RPMI7951 (cell line): ENCODE results near the gene N4BP2. TPM values are rescaled to one million over a fixed set of nuclear protein-coding genes. Genes with fewer than 3 reads are reported as not detected.
A peak's percentile ranks its signal among the peaks of the same experiment; 100 is the strongest.

Source experiments
- DNase-seq: peaks from one replicate; pipeline ENCODE4 v3.0.0-alpha.2; 2012; ENCODE audit warnings: low read depth
- total RNA-seq: library from RNA; depleted of rRNA; stranded (reverse); fragments of >200 nt; shearing (Covaris generic); gene quantifications from 2 replicates; pipeline ENCODE4 v1.2.3, GENCODE V29; 2014

The N4BP2 gene
- total RNA-seq, 1 experiment from 2014 or later = 4.3 TPM

DNA sequence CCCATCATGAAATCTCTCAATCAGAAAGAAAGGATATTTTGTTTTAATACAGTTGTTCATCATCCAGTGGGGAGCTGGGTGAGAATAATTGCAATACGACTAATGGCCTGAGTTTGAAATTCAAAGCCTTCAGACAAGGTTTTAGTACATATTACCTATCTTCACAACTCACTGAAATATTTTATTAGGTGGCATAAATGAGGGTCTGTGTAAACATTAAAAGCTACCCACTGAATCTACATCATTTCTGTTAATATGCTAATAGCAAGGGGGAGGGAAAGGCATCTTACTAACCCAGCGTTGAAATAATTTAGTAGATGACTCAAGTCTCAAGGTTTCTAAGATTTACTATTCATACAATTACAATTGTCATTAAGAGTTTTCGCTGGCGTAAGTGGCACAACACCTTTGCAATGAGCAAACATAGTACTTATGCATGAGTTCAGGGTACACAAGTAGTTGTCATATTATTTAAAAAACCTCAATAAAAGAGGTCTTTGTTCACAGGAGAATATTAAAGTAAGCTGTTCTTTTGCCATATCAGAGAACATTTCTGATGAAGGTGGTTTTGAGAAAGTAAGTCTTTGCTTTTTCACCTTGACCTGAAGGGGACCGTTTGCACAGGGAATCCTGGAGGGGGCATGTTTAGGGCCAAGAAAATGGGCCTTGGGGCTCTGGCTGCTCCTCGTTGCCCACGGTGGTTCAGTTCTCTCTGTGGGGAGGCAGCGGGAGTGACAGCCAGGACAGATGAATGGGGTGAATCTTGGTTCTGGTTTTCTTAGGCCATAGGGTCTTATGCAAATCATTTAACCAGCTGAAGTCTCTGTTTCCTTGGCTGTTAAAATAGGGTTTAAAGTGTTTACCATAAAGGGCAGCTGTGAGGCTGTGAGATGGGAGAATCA is 135.7 kb downstream of the N4BP2 start:
- DNase-seq = no peak

DNA sequence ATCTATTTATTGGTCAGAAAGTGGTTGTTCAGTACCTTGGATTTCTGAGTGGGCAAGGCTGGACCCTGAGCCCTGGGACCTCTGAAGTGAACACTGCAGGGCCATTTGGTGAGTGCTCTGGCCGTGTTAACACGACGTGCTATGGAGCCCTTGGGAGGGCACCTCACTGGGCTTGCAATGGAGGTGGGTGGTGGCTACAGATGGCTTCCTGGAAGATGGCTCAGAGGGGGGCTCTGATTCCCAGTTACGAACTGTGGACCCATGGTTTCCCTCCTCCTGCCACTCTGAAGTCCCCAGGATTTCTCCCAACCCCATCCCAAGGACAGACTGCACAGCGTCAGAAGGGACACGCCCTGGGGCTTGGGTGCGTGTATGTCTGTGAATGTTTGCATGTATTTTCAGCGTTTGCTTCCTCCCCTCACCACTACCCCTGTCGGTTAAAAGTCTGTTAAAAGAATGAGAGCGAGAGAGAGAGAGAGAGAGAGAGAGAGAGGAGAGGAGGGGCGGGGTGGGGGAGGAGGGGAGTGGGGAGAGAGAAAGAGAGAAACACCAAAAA is 136.4 kb downstream of the N4BP2 start:
- DNase-seq = no peak

DNA sequence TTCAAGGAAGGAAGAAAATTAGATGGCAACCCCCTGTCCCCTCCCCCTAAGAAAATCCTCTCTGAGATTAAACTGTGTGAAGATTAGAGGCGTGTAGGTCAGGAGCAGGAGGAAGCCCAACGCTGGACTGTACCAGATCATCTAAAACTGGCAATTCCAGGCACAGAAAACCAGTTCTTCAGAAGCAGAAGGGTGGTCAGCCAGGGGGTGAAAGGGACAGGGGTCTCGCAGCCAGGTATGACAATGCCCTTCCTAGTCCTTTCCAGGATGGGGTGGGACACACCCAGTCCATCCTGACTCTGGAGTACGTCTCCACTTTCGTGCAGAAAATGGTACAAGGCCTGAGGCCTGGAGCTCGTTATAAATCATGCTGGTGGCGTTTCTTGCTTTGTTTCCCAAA is 136.9 kb downstream of the N4BP2 start:
- DNase-seq = no peak

DNA sequence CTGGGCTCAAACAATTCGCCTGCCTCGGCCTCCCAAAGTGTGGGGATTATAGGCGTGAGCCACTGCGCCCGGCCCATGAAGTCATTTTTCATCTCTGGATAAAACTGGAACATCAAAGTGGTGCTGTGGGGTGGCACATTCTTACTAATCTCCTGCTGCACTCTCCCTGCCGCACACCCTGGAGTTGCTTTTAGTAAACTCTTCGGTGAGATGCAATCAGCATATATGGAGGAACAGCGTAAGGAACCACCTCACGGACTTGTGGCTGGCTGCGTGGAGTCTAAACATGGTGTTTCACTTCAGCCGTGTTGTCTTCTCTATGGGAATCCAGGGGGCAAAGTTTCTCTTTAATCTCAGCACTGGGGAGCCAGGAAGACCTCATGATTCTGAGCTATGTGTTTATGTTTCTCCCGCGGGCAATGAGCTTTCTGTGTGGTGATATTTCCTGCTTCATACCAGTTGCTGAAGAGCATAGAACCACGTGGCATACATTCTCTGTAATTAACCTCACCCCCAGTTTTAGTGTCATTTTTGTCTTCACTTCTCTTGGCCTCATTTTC is 138.0 kb downstream of the N4BP2 start:
- DNase-seq = peak; percentile 46

DNA sequence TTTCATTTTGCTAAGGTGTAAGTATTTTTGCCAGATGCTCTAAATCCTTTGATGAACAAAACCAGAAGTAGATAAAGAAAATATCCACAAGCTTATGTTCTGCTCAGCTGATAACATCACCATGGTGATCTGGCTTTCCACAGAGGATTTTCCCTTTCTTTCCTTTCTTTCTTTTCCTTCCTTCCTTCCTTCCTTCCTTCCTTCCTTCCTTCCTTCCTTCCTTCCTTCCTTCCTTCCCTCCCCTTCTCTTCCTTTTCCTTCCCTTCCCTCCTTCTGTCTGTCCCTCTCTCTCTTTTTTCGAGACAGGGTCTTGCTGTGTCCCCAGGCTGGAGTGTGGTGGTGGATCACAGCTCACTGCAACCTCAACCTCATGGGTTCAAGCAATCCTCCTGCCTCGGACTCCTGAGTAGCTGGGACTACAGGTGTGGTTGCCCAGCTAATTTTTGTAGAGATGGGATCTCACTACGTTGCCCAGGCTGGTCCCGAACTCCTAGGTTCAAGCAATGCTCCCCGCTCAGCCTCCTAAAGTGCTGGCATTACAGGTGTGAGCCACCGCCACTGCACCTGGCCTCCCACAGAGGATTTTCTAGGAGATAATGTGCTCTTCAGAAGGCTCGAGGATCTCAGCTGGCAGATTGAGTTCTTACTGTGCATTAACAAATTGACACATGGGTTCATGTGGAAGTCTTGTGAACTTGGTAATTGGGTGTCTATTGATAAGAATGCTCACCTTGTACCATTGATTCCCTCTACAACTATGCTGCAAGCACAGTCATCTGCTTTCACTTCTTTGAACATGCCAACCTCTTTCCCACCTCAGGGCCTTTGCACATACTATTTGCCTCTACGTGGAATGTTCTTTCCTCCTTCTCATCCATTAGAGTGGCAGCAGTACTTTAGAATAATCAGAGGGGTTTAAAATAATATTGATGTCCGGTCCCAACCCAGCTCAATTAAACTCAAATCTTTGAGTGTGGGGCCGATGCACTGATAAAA is 138.8 kb downstream of the N4BP2 start:
- DNase-seq = no peak

DNA sequence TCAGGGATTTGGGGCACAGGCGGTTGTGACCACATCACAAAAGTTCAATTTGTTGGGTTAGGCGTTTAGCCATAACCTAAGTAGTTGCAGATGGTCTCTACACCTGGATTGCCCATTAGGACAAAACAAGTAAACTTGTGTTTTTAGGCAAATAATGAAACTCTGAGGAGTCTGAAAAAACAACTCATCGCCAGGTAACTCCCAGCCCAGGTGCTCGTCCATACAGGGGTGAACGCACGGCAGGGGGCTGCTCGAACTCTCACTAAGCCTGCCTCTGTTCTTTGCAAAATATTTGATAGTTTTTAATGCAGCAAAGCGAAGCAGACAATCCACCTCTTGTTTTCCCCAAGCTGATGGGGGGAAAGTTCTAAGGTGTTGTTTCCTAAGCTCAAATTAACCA is 139.6 kb downstream of the N4BP2 start:
- no peak for DNase-seq

DNA sequence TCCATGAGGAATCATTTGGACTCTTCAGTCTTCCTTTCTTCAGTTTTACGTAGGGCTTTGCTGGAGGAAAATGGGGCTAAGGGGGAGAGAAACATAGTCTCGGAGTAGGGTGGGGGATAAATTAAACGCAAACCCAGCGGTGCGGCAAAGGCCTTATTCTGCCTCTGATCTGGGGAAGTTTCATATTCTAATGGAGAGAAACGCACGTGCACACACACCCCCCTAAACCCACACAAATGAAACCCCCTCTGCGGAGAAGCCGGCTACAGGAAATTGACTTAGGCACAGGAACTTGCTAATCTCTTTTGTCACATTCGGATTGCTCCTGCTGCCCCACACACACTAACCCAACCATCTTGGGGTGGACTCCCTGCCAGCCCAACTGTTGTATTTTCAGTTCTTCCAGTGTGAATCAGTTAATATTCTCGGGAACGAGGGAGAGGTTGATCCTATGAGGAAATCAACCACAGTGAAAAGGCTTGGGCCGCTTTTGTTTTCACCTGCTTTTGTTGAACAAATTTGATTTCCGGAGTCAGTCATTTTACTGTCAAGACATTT is 140.2 kb downstream of the N4BP2 start, which contains the start of gene RHOH:
RHOH (plus strand) TSS at position 308 of the 558 bp plus-strand sequence. CDS start 46,356 bp downstream, outside the sequence.
- no peak for DNase-seq

DNA sequence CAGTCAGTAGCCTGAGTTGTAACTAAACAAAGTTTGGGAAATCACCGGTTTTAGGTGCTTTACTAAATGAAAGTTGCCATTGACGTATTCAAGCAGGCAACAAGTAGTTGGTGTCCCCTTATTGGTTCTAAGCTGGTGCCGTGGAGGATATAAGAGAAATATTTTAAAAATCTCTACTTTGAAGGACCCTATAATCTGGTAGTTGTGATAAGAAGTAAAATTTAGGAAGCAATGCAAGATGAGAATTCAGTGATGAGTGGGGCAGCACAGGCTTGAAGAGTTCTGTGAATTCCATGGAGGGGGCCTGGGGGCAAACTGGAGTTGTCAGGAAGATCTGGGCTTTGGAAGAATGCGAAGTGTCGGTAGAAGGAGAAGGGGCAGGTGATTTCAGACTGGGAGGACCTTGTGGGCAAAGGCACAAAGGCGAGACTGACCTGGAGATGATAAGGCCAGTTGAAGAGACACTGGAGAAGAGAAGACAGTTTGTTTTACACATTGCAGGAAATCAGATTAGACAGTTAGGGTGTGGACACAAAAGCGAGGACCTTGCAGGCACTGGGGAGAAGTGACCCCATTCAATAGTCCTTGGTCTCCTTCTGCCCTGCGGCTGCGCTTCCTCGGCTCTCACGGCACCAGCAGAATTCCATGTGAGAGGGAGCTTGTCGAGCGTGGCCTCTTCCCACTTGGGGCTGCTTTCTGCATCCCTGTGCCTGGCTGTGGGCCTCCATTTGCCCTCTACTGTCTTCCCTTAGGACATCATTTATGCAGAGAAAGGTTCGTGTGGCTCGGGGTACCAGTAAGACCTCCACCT is 141.4 kb downstream of the N4BP2 start:
- no peak for DNase-seq

DNA sequence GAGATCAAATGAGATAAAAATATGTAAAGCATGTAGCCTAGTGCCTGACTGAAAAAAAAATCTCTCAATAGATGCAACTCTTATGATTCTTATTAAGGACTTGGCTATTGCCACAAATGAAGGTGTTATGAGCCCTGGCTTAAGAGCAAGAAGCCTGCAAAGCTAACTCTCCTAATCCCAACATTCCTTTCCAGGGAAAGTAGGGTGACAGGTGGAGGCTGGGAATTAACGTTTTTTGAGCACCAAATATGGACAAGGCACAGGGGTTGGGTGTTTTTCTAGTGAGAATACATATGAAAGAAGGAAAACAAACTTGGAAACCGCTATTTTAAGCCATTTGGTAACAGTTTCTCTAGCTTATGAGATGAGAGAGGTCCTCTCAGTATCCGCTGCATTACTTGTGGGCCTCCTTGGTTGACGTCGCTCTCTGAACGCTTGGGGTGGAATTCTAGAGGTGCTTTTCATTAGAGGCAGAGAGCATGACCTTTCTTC is 142.6 kb downstream of the N4BP2 start:
- DNase-seq = no peak

DNA sequence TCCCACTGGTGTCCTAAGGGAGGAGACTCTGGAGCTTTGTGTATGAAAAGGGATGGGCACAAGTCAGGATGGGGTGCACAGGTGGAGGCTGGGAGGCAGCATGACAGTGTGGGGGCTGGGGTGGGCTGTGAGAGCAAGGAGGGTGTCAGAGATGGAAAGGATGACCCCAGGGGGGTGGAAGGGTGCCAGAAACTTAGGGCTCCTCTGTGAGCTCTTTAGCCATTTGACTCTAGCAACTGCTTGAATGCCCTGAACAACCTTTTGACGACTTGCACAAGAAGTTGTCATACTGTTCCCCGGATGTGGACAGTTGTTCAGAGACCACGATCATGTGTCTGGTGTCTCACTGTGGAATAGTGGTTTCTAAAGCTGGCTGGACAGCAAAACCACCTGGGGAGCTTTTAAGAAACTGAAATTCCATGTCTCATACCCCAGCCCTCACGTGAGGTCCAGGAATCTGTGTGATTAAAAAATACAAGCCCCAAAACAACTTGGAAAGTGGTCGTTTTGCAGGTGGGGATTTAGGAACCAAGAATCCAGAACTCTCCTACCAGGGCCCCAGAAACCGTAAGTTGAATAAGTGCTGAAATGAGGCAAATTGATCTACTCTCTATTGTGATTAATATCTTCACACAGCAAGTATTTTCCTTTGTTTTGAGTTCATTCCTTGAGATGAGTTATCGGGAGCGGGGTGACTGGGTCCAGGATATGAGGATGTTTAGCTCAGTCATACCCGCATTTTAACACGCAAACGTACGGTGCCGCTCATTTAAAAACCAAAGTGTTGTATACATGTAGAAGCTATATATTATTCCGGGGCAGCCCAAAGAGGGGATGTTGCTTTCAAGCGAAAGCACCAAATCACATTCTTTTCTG is 143.6 kb downstream of the N4BP2 start:
- peak; percentile 50 for DNase-seq

DNA sequence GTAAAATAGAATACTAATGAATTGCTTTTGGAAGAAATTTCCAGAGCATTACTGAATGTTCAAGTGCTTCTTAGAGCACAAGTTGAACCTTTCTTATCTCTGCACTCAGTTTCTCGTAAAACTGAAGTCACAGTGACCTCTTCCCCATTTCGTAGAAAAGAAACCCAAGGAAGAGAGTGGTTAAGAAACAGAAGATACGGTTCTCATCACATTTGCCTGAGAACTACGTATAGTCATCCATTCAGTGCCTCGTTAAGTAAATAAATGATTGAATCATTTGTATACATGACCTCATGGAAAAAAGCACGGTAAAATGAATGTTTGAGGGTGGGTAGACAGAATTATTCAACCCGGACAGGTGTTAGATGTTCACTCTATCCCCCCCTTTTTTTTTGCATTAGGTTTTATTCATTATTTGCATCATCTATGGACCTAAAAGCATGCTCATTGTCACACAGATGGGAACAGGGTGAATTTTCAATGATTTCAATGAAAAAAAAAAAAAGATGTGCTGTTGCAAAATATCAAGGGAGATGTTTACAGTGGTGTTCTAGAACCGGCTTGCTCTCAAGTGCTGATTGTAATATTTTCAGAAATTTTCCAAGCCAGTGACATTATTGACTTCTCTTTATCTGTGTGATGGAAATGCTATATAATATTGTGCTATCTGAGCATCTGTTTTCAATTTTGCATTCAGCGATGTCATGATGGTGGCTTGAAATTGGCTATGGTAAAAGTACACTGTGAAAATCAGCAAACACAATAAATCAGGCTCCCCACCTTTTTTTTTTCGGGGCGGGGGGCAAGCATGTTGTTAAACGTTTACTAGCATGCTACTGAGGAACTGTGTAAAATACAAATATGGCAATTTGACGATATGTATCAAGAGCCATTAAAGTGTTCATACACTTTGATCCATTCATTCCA is 144.5 kb downstream of the N4BP2 start:
- no peak for DNase-seq

DNA sequence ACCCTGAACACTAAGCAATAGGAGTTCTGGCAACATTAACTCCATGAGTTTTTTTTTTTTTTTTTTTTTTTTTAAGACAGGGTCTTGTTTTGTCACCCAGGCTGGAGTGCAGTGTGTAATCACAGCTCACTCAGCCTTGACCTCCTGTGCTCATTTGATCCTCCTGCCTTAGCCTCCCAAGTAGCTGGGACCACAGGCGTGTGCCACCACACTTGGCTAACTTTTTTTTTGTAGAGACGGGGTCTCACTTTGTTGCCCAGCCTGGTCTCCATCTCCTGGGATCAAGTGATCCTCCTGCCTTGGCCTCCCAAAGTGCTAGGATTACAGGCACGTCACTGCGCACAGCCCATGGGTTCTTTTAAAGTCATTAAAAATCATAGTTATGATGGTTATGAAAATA is 145.2 kb downstream of the N4BP2 start:
- DNase-seq = no peak

DNA sequence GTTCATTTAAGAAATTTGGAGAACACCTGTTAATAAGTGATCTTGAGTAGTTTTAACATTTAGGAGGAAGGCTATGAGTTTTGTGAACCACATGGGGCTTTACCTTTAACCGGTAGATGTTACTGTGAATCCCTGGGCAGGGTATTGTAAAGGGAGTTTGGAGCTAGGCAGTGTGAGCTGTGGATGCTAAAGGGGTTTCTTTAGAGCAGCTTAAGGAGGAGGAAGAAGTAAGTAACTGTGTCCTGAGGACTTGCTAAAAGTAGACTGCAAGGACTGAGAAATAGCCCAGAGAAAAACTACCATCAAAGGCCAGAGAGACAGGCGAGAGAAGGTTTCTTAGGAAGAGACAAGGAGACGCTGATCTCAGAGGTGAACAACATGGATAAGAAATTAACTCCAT is 145.8 kb downstream of the N4BP2 start:
- no peak for DNase-seq

DNA sequence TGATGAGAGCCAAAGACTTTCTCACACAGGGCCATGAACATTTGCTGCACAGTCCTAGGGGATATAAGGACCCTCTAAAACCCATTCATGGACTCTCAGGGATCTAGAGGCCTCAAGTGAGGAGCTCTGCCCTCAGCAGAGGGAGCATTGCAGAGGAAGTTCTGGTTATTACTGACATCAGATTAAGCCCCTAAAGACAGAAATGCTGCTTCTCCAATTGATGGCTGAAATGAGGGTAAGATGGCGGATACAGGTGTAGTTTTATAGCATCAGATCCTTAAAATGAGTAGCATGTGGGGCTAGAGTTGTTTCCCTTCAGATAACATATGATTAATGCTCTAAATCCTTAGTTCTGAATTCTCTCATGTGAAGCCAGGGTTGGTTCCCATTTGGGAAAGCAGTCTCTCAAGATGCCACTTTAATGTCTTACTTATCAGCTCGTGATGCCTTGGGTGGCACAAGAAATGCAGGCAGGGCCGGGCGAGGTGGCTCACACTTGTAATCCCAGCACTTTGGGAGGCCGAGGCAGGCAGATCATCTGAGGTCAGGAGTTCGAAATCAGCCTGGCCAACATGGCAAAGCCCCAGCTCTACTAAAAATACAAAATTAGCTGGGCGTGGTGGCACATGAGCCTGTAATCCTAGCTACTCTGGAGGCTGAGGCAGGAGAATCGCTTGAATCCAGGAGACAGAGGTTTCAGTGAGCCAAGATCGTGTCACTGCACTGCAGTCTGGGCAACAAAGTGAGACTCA is 148.0 kb downstream of the N4BP2 start:
- no peak for DNase-seq

DNA sequence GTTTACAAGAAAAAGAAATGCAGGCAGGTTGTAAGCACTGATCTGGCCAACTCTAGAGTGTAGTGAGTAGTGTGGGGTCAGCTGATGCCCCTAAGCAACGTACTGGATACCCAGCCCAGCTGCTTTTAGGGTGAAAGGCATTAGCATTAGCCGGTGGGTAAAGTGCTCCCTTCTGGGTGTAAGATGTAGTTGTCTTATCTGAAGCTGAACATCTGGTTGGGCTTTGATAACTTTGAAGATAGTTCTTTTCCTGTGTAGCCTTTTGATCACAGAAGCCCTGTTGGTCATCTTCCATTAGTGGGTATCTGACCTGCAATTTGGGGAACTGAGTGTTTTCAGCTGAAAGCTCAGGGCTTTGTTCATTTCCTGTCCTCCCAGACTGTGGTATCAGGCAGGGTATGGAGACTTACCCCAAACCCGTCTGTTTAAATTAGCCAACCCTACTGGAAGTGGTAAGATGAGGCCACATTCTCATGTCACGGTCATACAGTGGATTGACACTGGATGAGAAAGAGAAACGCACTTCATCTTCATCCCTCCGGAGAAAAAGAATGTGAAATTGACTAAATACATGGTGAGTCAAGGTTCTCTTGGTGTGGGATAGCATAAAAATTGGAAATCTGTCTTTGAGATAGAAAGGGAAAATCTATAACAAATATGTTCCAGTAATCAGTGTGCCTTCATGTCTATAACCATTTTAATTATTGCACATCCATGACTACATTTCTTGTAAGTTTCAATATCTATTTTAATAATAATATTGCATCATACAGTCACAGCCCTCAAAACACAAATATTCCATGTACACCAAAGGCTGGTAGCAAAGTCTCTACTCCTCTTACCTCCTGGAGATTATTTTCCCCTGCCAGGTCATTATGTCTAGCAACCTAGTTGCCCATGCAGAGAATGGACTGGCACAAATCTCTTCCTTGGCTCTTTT is 148.9 kb downstream of the N4BP2 start:
- DNase-seq = no peak

DNA sequence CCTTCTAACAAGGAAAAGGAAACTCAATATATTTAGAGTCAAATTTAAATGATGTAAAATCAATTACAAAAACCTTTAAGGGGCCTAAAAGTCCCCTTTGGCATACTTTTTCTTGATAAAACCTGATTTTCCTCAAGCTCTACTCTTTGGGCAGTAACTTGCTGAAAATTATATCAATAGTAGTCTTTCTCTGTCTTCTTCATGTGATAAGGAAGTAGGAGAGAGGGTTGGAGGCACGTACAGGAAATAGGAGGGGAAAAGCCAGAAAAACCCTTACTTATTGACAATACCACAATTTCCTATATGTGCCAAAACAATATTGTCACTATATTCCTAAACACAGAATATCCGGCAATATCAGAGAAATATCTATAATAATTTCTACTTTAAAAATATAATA is 149.8 kb downstream of the N4BP2 start:
- DNase-seq = no peak
